Ishikawa (cell line): Measurements from ENCODE around the gene REPIN1.

Experiments used
- CEBPB ChIP-seq: IDR thresholded peaks from 2 replicates; pipeline ENCODE4 v1.6.1; 2012
- CREB1 ChIP-seq: IDR thresholded peaks from 2 replicates; pipeline ENCODE4 v1.6.1; 2012; ENCODE audit warnings: low read depth
- EGR1 ChIP-seq: IDR thresholded peaks from 2 replicates; pipeline ENCODE4 v1.6.1; 2012
- EP300 ChIP-seq: IDR thresholded peaks from 2 replicates; pipeline ENCODE4 v1.6.1; 2012; ENCODE audit warnings: borderline replicate concordance
- FOXM1 ChIP-seq: IDR thresholded peaks from 2 replicates; pipeline ENCODE4 v1.6.1; 2012; ENCODE audit warnings: low read depth, borderline replicate concordance
- NFIC ChIP-seq: IDR thresholded peaks from 2 replicates; pipeline ENCODE4 v1.6.1; 2012
- RAD21 ChIP-seq: IDR thresholded peaks from 2 replicates; pipeline ENCODE4 v1.6.1; 2012; ENCODE audit warnings: low read depth
- TAF1 ChIP-seq: IDR thresholded peaks from 2 replicates; pipeline ENCODE4 v1.6.1; 2012; ENCODE audit warnings: low read depth, mild to moderate bottlenecking
- TCF12 ChIP-seq: IDR thresholded peaks from 2 replicates; pipeline ENCODE4 v1.6.1; 2012; ENCODE audit warnings: low read depth
- TEAD4 ChIP-seq: IDR thresholded peaks from 2 replicates; pipeline ENCODE4 v1.6.1; 2012
- YY1 ChIP-seq: IDR thresholded peaks from 2 replicates; pipeline ENCODE4 v1.6.1; 2012; ENCODE audit warnings: low read depth
- ZBTB7A ChIP-seq: IDR thresholded peaks from 2 replicates; pipeline ENCODE4 v1.6.1; 2012; ENCODE audit warnings: low read depth
- TF ChIP-seq, protein P1 (sequence below): IDR thresholded peaks from 2 replicates; pipeline ENCODE4 v1.6.1; 2012
- TF ChIP-seq, protein P2 (sequence below): IDR thresholded peaks from 2 replicates; pipeline ENCODE4 v1.6.1; 2012; ENCODE audit warnings: low read depth, mild to moderate bottlenecking
- TF ChIP-seq, protein P3 (sequence below): IDR thresholded peaks from 2 replicates; pipeline ENCODE4 v1.6.1; 2012

The REPIN1 gene

DNA sequence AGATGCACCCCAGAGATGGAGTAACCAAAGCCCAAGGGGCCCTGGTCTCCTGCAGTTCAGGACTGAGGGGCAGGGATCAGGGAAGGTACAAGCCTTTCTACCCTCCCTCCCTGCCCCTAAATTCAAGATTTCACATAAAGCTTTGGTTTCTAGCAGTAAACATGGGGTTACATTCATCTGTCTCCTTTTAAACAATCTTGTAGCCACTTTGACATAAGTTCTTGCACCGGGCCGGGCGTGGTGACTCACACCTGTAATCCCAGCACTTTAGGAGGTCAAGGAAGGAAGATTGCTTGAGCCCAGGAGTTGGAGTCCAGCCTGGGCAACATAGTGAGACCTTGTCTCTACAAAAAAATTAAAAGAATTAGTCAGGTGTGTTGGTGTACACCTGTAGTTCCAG lies 41.3 kb upstream of the REPIN1 start:
- TF ChIP-seq EP300 (no peak), YY1 (no peak), NFIC (no peak), EGR1 (no peak), CEBPB (no peak), TEAD4 (no peak), TCF12 (no peak), CREB1 (no peak), FOXM1 (no peak), TAF1 (no peak), ZBTB7A (no peak), RAD21 (no peak)
- TF ChIP-seq, protein P1, sequence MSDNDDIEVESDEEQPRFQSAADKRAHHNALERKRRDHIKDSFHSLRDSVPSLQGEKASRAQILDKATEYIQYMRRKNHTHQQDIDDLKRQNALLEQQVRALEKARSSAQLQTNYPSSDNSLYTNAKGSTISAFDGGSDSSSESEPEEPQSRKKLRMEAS: no peak
- TF ChIP-seq, protein P2, sequence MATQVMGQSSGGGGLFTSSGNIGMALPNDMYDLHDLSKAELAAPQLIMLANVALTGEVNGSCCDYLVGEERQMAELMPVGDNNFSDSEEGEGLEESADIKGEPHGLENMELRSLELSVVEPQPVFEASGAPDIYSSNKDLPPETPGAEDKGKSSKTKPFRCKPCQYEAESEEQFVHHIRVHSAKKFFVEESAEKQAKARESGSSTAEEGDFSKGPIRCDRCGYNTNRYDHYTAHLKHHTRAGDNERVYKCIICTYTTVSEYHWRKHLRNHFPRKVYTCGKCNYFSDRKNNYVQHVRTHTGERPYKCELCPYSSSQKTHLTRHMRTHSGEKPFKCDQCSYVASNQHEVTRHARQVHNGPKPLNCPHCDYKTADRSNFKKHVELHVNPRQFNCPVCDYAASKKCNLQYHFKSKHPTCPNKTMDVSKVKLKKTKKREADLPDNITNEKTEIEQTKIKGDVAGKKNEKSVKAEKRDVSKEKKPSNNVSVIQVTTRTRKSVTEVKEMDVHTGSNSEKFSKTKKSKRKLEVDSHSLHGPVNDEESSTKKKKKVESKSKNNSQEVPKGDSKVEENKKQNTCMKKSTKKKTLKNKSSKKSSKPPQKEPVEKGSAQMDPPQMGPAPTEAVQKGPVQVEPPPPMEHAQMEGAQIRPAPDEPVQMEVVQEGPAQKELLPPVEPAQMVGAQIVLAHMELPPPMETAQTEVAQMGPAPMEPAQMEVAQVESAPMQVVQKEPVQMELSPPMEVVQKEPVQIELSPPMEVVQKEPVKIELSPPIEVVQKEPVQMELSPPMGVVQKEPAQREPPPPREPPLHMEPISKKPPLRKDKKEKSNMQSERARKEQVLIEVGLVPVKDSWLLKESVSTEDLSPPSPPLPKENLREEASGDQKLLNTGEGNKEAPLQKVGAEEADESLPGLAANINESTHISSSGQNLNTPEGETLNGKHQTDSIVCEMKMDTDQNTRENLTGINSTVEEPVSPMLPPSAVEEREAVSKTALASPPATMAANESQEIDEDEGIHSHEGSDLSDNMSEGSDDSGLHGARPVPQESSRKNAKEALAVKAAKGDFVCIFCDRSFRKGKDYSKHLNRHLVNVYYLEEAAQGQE: no peak
- TF ChIP-seq, protein P3, sequence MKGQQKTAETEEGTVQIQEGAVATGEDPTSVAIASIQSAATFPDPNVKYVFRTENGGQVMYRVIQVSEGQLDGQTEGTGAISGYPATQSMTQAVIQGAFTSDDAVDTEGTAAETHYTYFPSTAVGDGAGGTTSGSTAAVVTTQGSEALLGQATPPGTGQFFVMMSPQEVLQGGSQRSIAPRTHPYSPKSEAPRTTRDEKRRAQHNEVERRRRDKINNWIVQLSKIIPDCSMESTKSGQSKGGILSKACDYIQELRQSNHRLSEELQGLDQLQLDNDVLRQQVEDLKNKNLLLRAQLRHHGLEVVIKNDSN: no peak

DNA sequence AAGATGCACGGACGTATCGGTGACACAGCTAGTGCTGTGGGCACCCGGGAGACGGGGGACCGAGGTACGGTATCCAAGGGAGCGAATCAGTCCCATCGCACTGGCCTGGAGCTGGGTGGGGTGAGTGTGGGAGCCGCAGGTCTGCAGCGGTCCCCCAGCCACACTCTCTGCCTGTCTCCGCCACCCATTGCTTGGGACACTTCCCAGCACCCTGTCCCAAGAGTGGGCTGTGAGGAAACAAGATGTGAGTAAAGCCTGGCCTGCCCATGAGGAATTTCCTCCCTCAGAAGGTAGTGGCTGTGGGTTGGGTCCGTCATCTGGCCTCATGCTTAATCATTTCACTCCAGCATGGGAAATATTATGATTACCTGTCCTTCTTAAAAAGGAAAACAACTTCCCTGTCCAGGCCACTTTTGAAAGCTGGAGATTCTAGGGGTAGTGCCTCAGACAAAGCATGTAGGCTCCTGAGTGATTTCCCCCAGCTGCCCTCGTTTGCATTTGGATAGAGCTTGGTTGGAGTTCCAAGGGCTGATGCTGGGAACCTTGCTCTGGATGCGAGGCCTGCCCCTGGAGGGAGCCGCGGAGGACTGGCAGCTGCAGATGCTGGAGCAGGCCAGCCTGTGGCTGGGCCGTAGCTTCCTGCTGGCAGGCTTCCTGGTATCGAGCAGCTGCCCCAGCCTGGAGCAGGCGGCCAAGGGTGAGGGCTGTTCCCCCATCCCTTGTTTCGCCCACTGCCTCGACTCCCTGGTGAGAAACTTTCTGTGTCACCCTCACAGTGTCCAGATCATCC lies 39.1 kb upstream of the REPIN1 start:
- no peak for TF ChIP-seq RAD21
- TF ChIP-seq, protein P1: no peak
- no peak for TF ChIP-seq NFIC
- TF ChIP-seq EGR1: no peak
- no peak for TF ChIP-seq YY1
- TF ChIP-seq, protein P2: no peak
- TF ChIP-seq TEAD4: no peak
- TF ChIP-seq EP300: no peak
- no peak for TF ChIP-seq TAF1
- no peak for TF ChIP-seq CEBPB
- TF ChIP-seq CREB1: no peak
- TF ChIP-seq, protein P3: no peak
- TF ChIP-seq ZBTB7A: no peak
- no peak for TF ChIP-seq FOXM1
- no peak for TF ChIP-seq TCF12

DNA sequence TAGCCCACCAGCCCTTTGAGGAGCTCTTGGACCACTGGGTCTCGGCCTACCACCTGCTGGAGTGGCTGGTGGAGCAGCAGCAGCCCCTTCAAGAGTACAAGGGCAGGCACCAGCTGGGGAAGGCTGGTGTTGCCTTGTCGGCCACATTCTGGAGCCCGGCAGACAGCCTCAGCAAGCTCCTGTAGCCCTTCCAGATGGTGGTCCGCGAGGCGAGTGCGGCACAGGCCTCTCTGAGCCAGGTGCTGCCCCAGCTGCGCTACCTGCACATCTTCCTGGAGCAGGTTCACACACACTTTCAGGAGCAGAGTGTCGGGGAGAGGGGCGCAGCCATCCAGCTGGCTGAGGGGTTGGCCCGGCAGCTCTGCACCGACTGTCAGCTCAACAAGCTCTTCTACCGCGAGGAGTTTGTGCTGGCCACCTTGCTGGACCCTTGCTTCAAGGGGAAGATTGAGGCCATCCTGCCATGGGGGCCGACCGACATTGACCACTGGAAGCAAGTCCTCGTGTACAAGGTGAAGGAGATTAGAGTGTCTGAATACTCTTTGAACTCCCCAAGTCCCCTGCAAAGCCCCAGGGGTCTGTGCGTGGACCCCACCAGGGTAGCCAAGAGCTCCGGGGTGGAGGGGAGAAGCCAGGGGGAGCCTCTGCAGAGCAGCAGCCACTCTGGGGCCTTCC lies 38.3 kb upstream of the REPIN1 start:
- TF ChIP-seq, protein P2: no peak
- TF ChIP-seq, protein P3: no peak
